H1 (cell line): ENCODE data around the gene HSCB. TPM values are rescaled to one million over a fixed set of nuclear protein-coding genes. Genes with fewer than 3 reads are reported as not detected.

Experiments
- CTCF ChIA-PET: fragments of 300-600 bp; sonication (Branson Sonifier 250); formaldehyde crosslinking; loops from one replicate; lab custom pipeline; 2021; ENCODE audit not compliant: partially characterized antibody; lab: Charles Lee
- POLR2A ChIA-PET: fragments of 300-600 bp; sonication (Branson Sonifier 250); formaldehyde crosslinking; loops from one replicate; lab custom pipeline; 2021; ENCODE audit warnings: inconsistent platforms; ENCODE audit not compliant: partially characterized antibody; lab: Charles Lee
- DNase-seq, 2 experiments: peaks; one replicate each; pipeline versions ENCODE4 v3.0.0 to v3.0.0-alpha.2; 2010 to 2022; ENCODE audit warnings: low spot score in 2 of 2, low read depth in 1 of 2, mixed read lengths in 1 of 2
- FAIRE-seq: peaks from 2 replicates; lab custom pipeline; 2011; peaks lifted over from hg19 to GRCh38; lab: Jason Lieb, UNC
- H2AFZ ChIP-seq: 2 replicates; pipeline ENCODE4 v1.8.1; 2012; ENCODE audit warnings: low read length, inconsistent platforms
- H2AK5ac ChIP-seq: 2 replicates; pipeline ENCODE4 v1.6.1; 2013; ENCODE audit warnings: low read depth, low read length
- H2BK120ac ChIP-seq: replicated peaks from 2 replicates; pipeline ENCODE3; 2013; ENCODE audit warnings: low read depth, low read length, inconsistent platforms
- H2BK12ac ChIP-seq: 2 replicates; pipeline ENCODE4 v1.6.1; 2013; ENCODE audit warnings: low read depth, low read length
- H2BK15ac ChIP-seq: 2 replicates; pipeline ENCODE4 v1.6.1; 2013; ENCODE audit warnings: low read length
- H2BK20ac ChIP-seq: 2 replicates; pipeline ENCODE4 v1.6.1; 2013; ENCODE audit warnings: low read length
- H2BK5ac ChIP-seq: 2 replicates; pipeline ENCODE4 v1.6.1; 2013; ENCODE audit warnings: low read depth, low read length
- H3K14ac ChIP-seq: 2 replicates; pipeline ENCODE4 v1.6.1; 2013; ENCODE audit warnings: inconsistent platforms; ENCODE audit not compliant: insufficient read length
- H3K18ac ChIP-seq: 2 replicates; pipeline ENCODE4 v1.6.1; 2013; ENCODE audit warnings: low read length; ENCODE audit errors: extremely low read depth
- H3K23ac ChIP-seq: 2 replicates; pipeline ENCODE4 v1.6.1; 2013; ENCODE audit warnings: inconsistent platforms; ENCODE audit not compliant: insufficient read length
- H3K23me2 ChIP-seq: 2 replicates; pipeline ENCODE4 v1.6.1; 2013; ENCODE audit warnings: low read depth, low read length
- H3K27ac ChIP-seq: 2 replicates; pipeline ENCODE4 v1.6.1; 2011; ENCODE audit warnings: low read depth, low read length, inconsistent platforms
- H3K27me3 ChIP-seq, 4 experiments: replicated peaks in 1 of 4; 1 replicate in 1 of 4; 2 replicates in 3 of 4; pipeline versions ENCODE4 v1.6.1 to v1.8.1; 2011 to 2013; ENCODE audit warnings: low read length in 3 of 4, mild to moderate bottlenecking in 3 of 4, inconsistent platforms in 2 of 4, mixed read lengths in 2 of 4, moderate library complexity in 1 of 4; ENCODE audit not compliant: control insufficient read depth in 3 of 4, insufficient read depth in 3 of 4; ENCODE audit errors: extremely low read depth in 1 of 4
- H3K36me3 ChIP-seq, 4 experiments: 2 replicates each; pipeline versions ENCODE4 v1.6.1 to v1.8.1; 2011 to 2013; ENCODE audit warnings: mild to moderate bottlenecking in 4 of 4, low read length in 3 of 4, moderate library complexity in 2 of 4, control low read depth in 1 of 4, inconsistent platforms in 1 of 4; ENCODE audit not compliant: insufficient read depth in 4 of 4, control insufficient read depth in 2 of 4
- H3K4ac ChIP-seq: replicated peaks from 2 replicates; pipeline ENCODE3; 2013; ENCODE audit warnings: low read length, low read depth, mixed read lengths, inconsistent platforms; ENCODE audit not compliant: insufficient read length
- H3K4me1 ChIP-seq, 4 experiments: replicated peaks in 1 of 4; 1 replicate in 1 of 4; 2 replicates in 3 of 4; pipeline versions ENCODE4 v1.6.1 to v1.8.1; 2011 to 2013; ENCODE audit warnings: low read length in 3 of 4, inconsistent platforms in 2 of 4, mixed read lengths in 1 of 4; ENCODE audit not compliant: insufficient read depth in 4 of 4, control insufficient read depth in 3 of 4
- H3K4me2 ChIP-seq, 2 experiments: 2 replicates each; pipeline versions ENCODE4 v1.6.1 to v1.8.1; 2011 to 2013; ENCODE audit warnings: low read depth in 2 of 2, low read length in 2 of 2, control low read depth in 1 of 2, inconsistent platforms in 1 of 2, mild to moderate bottlenecking in 1 of 2; ENCODE audit not compliant: insufficient read depth in 1 of 2
- H3K4me3 ChIP-seq, 4 experiments: fragments of 200-600, 300-600 bp in 1 of 4; sonication (generic), shearing (Covaris generic), sonication (Bioruptor Twin) in 1 of 4; 2 replicates each; pipeline versions ENCODE4 v1.5.1 to v1.8.1; 2011 to 2016; ENCODE audit warnings: low read length in 4 of 4, low read depth in 3 of 4, control low read depth in 2 of 4, inconsistent platforms in 2 of 4, mild to moderate bottlenecking in 2 of 4, mixed read lengths in 1 of 4, moderate library complexity in 1 of 4; ENCODE audit not compliant: insufficient read depth in 2 of 4; ENCODE audit errors: extremely low read depth in 1 of 4
- H3K56ac ChIP-seq: replicated peaks from 2 replicates; pipeline ENCODE3; 2013; ENCODE audit warnings: low read depth, mild to moderate bottlenecking, mixed read lengths, low read length, inconsistent platforms; ENCODE audit not compliant: insufficient read length
- H3K79me1 ChIP-seq: 2 replicates; pipeline ENCODE4 v1.6.1; 2013; ENCODE audit warnings: low read depth, low read length, control low read depth
- H3K79me2 ChIP-seq, 2 experiments: 2 replicates each; pipeline versions ENCODE4 v1.6.1 to v1.8.1; 2012 to 2013; ENCODE audit warnings: low read length in 2 of 2, mild to moderate bottlenecking in 2 of 2, inconsistent platforms in 1 of 2; ENCODE audit not compliant: insufficient read depth in 2 of 2, control insufficient read depth in 1 of 2
- H3K9ac ChIP-seq, 4 experiments: replicated peaks in 1 of 4; 1 replicate in 1 of 4; 2 replicates in 3 of 4; pipeline versions ENCODE4 v1.6.1 to v1.8.1; 2011 to 2013; ENCODE audit warnings: low read depth in 3 of 4, low read length in 3 of 4, control low read depth in 2 of 4, mild to moderate bottlenecking in 2 of 4, moderate library complexity in 2 of 4, inconsistent platforms in 1 of 4; ENCODE audit errors: extremely low read depth in 1 of 4
- H3K9me3 ChIP-seq, 2 experiments: 2 replicates each; pipeline versions ENCODE4 v1.6.1 to v1.8.1; 2012 to 2013; ENCODE audit warnings: mild to moderate bottlenecking in 2 of 2, moderate library complexity in 2 of 2, control low read depth in 1 of 2, inconsistent platforms in 1 of 2, low read depth in 1 of 2, low read length in 1 of 2, mixed read lengths in 1 of 2; ENCODE audit not compliant: insufficient read depth in 2 of 2
- H4K20me1 ChIP-seq, 2 experiments: replicated peaks in 1 of 2; 2 replicates each; pipeline versions ENCODE3 to v1.8.1; 2011 to 2013; ENCODE audit warnings: inconsistent platforms in 2 of 2, low read length in 2 of 2, mild to moderate bottlenecking in 1 of 2; ENCODE audit not compliant: insufficient read depth in 2 of 2, control insufficient read depth in 1 of 2
- H4K5ac ChIP-seq: 2 replicates; pipeline ENCODE4 v1.6.1; 2013; ENCODE audit warnings: low read length, low read depth, mixed read lengths, inconsistent platforms; ENCODE audit not compliant: insufficient read length
- H4K8ac ChIP-seq: 2 replicates; pipeline ENCODE4 v1.8.0; 2013; ENCODE audit warnings: mild to moderate bottlenecking, moderate library complexity, low read length, inconsistent platforms; ENCODE audit not compliant: insufficient read depth; ENCODE audit errors: extremely low read depth
- H4K91ac ChIP-seq: replicated peaks from 2 replicates; pipeline ENCODE3; 2013; ENCODE audit warnings: low read length, mixed read lengths, inconsistent platforms; ENCODE audit not compliant: insufficient read length
- CTBP2 ChIP-seq: IDR thresholded peaks from 2 replicates; pipeline ENCODE4 v1.7.0; 2011; ENCODE audit warnings: borderline replicate concordance, mild to moderate bottlenecking, moderate library complexity, mixed read lengths, low read length; ENCODE audit not compliant: insufficient read depth, insufficient read length
- GTF2F1 ChIP-seq: IDR thresholded peaks from 2 replicates; pipeline ENCODE4 v1.6.1; 2012; ENCODE audit warnings: low read depth, low read length, improper control_type of control experiment, borderline replicate concordance
- NRF1 ChIP-seq: IDR thresholded peaks from 2 replicates; pipeline ENCODE4 v1.6.1; 2011; ENCODE audit warnings: mild to moderate bottlenecking, low read depth, low read length, improper control_type of control experiment
- POLR2AphosphoS5 ChIP-seq: IDR thresholded peaks from 2 replicates; pipeline ENCODE4 v1.6.1; 2011; ENCODE audit warnings: low read depth, low read length
- SIRT6 ChIP-seq: IDR thresholded peaks from one replicate; pipeline ENCODE4 v1.7.1; 2012; ENCODE audit warnings: low read length, inconsistent platforms
- SP1 ChIP-seq: IDR thresholded peaks from 2 replicates; pipeline ENCODE4 v1.6.1; 2011; ENCODE audit warnings: low read depth, low read length
- TAF1 ChIP-seq: IDR thresholded peaks from 2 replicates; pipeline ENCODE4 v1.6.1; 2011; ENCODE audit warnings: mild to moderate bottlenecking, low read depth, low read length
- TAF7 ChIP-seq: optimal IDR thresholded peaks from 2 replicates; pipeline ENCODE3; 2011; ENCODE audit warnings: low read depth, mild to moderate bottlenecking, inconsistent platforms, low read length, moderate library complexity, borderline replicate concordance
- TCF12 ChIP-seq: IDR thresholded peaks from 2 replicates; pipeline ENCODE4 v1.6.1; 2011; ENCODE audit warnings: low read depth, mild to moderate bottlenecking, low read length
- WGBS, 2 experiments: shearing (Covaris generic) in 1 of 2; methylation state at CpG; one replicate each; pipeline versions ENCODE4 v1.1.6 to v1.1.7; 2013 to 2015; ENCODE audit warnings: low lambda C conversion rate in 2 of 2, mixed read lengths in 2 of 2, inconsistent platforms in 1 of 2, low coverage in 1 of 2, missing lambda C conversion rate in 1 of 2; ENCODE audit not compliant: insufficient replicate concordance in 2 of 2, insufficient coverage in 1 of 2, insufficient read length in 1 of 2; ENCODE audit errors: extremely low coverage in 1 of 2, missing lambda C conversion rate in 1 of 2; 5-methylcytosine and 5-hydroxymethylcytosine counted together
- polyA plus RNA-seq, 7 experiments: library from polyadenylated mRNA; depleted of rRNA in 3 of 7; stranded (reverse) in 5 of 7; unstranded in 2 of 7; fragments of >200 nt in 5 of 7; fragments of 200-250 nt in 2 of 7; gene quantifications; 1 replicate in 5 of 7; 2 replicates in 1 of 7; 4 replicates in 1 of 7; pipeline versions ENCODE4 v1.2.1 to v1.2.3, GENCODE V29; 2011 to 2013; ENCODE audit warnings: missing spikeins in 2 of 7, mixed read lengths in 2 of 7
- total RNA-seq: library from RNA; stranded (reverse); fragmentation: NEBNext Ultra II Directional; extraction: Animal tissue kit (Norgen Biotek cat#: 25700); gene quantifications from 2 replicates; pipeline ENCODE4 v1.2.1, GENCODE V29; 2021
- TF ChIP-seq, protein P1 (sequence below): IDR thresholded peaks from 2 replicates; pipeline ENCODE4 v1.6.1; 2012; ENCODE audit warnings: inconsistent platforms
- TF ChIP-seq, protein P2 (sequence below): IDR thresholded peaks from 2 replicates; pipeline ENCODE4 v1.6.1; 2012; ENCODE audit warnings: inconsistent platforms

HSCB gene
- total and polyA plus RNA-seq, 2 of the 8 experiments (the other 6 are each of a cell fraction or from before 2014, with no cell fraction given): 14.7 to 16.6 TPM

DNA sequence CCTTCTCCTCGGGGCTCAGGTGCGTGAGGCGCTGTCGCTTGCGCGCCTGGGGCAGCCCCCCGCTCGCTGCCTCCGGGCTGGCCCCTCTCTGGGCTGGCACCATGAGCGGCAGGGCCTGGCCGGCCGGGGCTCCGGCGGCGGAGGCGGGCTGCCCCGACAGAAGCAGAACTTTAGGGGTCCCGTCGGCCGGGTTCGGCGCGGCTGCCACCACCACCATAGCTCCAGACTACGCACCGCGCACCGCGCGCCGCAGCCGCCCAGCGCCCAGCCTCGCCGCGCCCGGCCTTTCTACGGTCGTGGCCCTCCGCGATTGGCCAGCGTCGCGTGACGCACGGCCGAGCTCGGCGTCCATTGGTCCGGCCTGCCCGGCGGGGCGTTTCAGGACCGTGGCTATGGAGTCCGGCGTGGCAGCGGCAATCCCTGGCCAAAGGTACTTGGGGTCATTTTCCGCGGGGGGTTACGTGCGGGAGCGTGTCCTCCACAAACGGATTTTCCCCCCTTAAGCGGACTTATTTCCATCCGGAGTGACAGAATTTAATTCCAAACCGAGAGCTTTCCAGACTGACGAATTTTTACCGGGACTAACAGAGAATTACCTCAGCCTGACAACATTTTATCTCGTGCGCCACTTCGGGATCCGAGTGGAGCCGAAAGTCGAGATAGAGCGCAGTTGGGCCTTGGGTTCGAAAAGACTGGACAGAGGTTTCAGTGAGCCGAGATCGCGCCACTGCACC, 58.6 kb downstream of the HSCB start, which contains the start of gene XBP1:
XBP1 (minus strand) TSS at position 262 of the 734 bp plus-strand sequence.
- Histone ChIP-seq H4K91ac (peak within 1 kb of the TSS; percentile 34), H3K4me3 (peak within 1 kb of the TSS; percentile 78 to 97 (median 90)), H2BK120ac (peak within 1 kb of the TSS; percentile 21), H4K5ac (peak within 1 kb of the TSS; percentile 77), H3K4ac (peak within 1 kb of the TSS; percentile 57), H3K23me2 (peaks cover 4% of the 10 kb centered on the region), H2AK5ac (peak within 1 kb of the TSS; percentile 66; the same call in 1 of the 2 replicates), H3K27ac (peak within 1 kb of the TSS; percentile 89), H2BK15ac (no peak within 1 kb of the TSS), H3K9ac (peak within 1 kb of the TSS; percentile 91 to 99 (median 96)), H3K9me3 (no peaks in the 10 kb centered on the region), H3K79me2 (peaks cover 10 to 34% of the 10 kb centered on the region in 2 experiments), H3K4me1 (peaks cover 0 to 3% (median under 1%) of the 10 kb centered on the region in 4 experiments; a peak in 1 of 7 replicates), H3K36me3 (peaks cover 15 to 36% (median 24%) of the 10 kb centered on the region in 4 experiments), H3K4me2 (peak within 1 kb of the TSS; percentile 84 to 93), H3K79me1 (no peaks in the 10 kb centered on the region; the same call in 1 of the 2 replicates), H3K27me3 (no peaks in the 10 kb centered on the region), H3K56ac (peak within 1 kb of the TSS; percentile 36), H2AFZ (peak within 1 kb of the TSS; percentile 78; the same call in 1 of the 2 replicates), H3K14ac (no peak within 1 kb of the TSS), H4K8ac (peak within 1 kb of the TSS; percentile 81; the same call in 1 of the 2 replicates), H2BK12ac (peak within 1 kb of the TSS; percentile 9; the same call in 1 of the 2 replicates), H4K20me1 (peaks cover 2 to 4% of the 10 kb centered on the region in 2 experiments), H2BK5ac (peak within 1 kb of the TSS; percentile 82), H3K23ac (no peak within 1 kb of the TSS), H3K18ac (peak within 1 kb of the TSS; percentile 57), H2BK20ac (no peak within 1 kb of the TSS)
- DNase-seq: peak; percentile 66 to 96
- no peak for FAIRE-seq
- WGBS, 2 experiments: 3% methylated on average over 69 of the region's 78 CpGs; no CpG with 5 or more reads in 1 of the 2 experiments
- ChIA-PET CTCF (interaction anchor here (0.6 kb wide), 1 partner anchor 287 kb away, joined by 4 read pairs; no protein-coding TSS in a partner anchor), POLR2A (interaction anchor here (0.7 to 10.0 kb wide), 22 partner anchors 8 to 882 kb away, joined by 3 to 100 read pairs (median 5); partner anchors contain the start of genes CCDC117, EWSR1, PITPNB and RHBDD3)
- TF ChIP-seq CTBP2 (no peak), GTF2F1 (peak; percentile 72), TAF7 (peak; percentile 89), POLR2AphosphoS5 (peak; percentile 90), SIRT6 (no peak), SP1 (peak; percentile 69; the same call in 1 of the 2 replicates), TAF1 (peak; percentile 96), NRF1 (no peak), TCF12 (no peak)
- TF ChIP-seq, protein P1, sequence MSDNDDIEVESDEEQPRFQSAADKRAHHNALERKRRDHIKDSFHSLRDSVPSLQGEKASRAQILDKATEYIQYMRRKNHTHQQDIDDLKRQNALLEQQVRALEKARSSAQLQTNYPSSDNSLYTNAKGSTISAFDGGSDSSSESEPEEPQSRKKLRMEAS: peak; percentile 79
- TF ChIP-seq, protein P2, sequence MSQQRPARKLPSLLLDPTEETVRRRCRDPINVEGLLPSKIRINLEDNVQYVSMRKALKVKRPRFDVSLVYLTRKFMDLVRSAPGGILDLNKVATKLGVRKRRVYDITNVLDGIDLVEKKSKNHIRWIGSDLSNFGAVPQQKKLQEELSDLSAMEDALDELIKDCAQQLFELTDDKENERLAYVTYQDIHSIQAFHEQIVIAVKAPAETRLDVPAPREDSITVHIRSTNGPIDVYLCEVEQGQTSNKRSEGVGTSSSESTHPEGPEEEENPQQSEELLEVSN: peak; percentile 36
